ENCODE measurements around the gene APEX1.

- TF ChIP-seq CTCF (IDR thresholded peaks at IDR 0.05) (no peak), POLR2A (IDR thresholded peaks at IDR 0.05) (no peak), POLR2AphosphoS5 (IDR thresholded peaks at IDR 0.05) (no peak), EP300 (IDR thresholded peaks at IDR 0.05; ENCODE audit: low read depth) (no peak)
Observed at GRCh38 chr14:20498622-20499021, 43.6 kb downstream of the APEX1 start.
